Uterus (tissue), 2 donors: ENCODE measurements around the gene PRR5L.

Experiments
- POLR2A ChIP-seq, 2 donors: fragments of 450-650 bp; IDR thresholded peaks; one replicate each; pipeline ENCODE4 v1.6.1; 2016; ENCODE audit warnings: antibody characterized with exemption in 2 of 2, mild to moderate bottlenecking in 1 of 2, moderate library complexity in 1 of 2
- TF ChIP-seq, protein P1 (sequence below), 4 experiments: fragments of 200-600 bp in 2 of 4; fragments of 450-650 bp in 2 of 4; sonication (generic) in 2 of 4; IDR thresholded peaks; one replicate each; pipeline ENCODE4 v1.5.1; 2016 to 2019; ENCODE audit warnings: antibody characterized with exemption in 4 of 4, mild to moderate bottlenecking in 2 of 4, moderate library complexity in 1 of 4

DNA sequence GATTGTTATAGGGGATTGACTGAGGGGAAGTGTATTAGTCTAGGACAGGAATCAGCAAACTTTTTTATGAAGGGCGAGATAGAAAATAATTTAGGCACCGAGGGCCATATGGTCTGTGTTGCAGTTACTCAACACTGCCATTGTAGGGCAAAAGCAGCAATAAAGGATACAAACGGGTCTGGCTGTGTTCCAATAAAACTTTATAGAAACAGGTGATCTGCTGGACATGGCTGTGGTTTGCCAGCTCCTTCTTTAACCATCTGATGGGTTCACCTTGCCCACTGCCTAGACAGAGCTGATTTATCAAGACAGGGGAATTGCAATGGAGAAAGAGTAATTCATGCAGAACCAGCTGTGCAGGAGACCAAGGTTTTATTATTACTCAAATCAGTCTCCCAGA, 20.0 kb downstream of the PRR5L start:
- TF ChIP-seq, protein P1, sequence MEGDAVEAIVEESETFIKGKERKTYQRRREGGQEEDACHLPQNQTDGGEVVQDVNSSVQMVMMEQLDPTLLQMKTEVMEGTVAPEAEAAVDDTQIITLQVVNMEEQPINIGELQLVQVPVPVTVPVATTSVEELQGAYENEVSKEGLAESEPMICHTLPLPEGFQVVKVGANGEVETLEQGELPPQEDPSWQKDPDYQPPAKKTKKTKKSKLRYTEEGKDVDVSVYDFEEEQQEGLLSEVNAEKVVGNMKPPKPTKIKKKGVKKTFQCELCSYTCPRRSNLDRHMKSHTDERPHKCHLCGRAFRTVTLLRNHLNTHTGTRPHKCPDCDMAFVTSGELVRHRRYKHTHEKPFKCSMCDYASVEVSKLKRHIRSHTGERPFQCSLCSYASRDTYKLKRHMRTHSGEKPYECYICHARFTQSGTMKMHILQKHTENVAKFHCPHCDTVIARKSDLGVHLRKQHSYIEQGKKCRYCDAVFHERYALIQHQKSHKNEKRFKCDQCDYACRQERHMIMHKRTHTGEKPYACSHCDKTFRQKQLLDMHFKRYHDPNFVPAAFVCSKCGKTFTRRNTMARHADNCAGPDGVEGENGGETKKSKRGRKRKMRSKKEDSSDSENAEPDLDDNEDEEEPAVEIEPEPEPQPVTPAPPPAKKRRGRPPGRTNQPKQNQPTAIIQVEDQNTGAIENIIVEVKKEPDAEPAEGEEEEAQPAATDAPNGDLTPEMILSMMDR (IDR thresholded peaks at IDR 0.05) = no peak
- no peak for TF ChIP-seq POLR2A (IDR thresholded peaks at IDR 0.05)
